GM18499 (cell line): ENCODE data around the gene COL8A1.

Experiments
- ATAC-seq: cut with Tn5 transposase; IDR thresholded peaks from one replicate; pipeline ENCODE4 v1.9.1; 2021; ENCODE audit warnings: moderate number of reproducible peaks; ENCODE audit not compliant: insufficient read depth, unreplicated experiment

COL8A1 gene

DNA sequence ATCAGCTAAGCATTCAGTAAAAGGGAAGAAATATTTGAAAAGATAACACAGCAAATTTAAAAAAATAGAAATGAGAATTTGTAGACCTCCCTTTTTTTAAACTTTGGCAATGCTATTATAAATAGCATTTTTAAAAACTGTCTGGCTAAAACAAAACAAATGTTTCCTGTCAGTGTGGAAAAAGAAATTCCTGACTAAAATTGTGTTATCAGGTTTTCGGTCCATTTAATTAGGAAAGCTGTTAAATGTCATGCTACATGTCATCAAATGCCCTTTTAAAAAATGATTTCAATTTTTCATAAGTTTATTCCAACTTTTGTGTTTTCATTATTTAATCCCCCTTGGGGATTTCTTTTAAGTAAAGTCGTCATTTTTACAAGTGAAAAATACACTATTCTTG lies 29.6 kb downstream of the COL8A1 start:
- no peak for ATAC-seq

DNA sequence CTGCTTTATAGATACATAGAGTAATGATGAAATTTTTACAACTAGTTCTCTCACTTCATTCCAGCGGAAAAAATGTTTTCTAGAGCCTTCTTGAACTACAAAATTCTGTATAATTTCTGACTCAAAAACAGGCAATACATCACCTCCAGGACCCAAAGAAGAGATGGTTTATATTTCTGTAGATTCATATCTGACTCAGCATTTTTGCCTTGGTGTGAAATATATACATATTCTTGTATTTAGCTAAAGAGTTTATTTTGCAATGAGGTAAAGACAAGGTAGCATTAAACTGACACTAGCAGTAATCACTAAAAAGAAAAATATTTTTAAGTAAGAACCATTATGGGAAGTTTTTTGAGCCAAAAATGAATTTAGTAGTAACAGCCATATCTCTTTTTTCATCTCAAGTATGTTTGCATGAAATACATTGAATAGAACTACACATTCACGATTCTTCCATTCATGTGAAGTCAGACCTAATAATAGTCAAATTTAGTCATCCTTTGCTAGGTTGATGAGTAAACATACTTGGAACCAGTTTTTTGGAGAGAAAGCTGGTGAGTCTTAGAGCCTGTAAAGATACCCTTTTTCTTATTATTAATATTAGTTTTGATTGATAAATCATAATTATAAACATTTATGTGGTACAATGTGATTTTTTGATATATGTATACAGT lies 31.6 kb downstream of the COL8A1 start:
- no peak for ATAC-seq

DNA sequence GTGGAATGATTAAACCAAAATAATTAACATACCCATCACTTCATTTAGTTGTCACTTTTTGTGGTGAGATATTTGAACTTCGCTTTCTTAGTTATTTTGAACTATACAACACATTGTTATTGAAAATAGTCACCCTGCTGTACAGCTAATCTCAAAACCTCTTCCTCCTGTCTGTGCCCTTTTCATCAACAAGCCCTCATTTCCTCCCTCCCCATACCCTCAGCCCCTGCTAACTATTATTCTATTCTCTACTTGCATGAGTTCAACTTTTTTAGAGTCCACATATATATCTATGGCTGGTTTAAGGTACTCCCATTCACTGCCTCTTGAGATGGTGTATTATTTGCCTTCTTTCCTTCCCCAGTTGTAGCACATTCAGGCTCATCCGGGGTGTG lies 32.2 kb downstream of the COL8A1 start:
- no peak for ATAC-seq

DNA sequence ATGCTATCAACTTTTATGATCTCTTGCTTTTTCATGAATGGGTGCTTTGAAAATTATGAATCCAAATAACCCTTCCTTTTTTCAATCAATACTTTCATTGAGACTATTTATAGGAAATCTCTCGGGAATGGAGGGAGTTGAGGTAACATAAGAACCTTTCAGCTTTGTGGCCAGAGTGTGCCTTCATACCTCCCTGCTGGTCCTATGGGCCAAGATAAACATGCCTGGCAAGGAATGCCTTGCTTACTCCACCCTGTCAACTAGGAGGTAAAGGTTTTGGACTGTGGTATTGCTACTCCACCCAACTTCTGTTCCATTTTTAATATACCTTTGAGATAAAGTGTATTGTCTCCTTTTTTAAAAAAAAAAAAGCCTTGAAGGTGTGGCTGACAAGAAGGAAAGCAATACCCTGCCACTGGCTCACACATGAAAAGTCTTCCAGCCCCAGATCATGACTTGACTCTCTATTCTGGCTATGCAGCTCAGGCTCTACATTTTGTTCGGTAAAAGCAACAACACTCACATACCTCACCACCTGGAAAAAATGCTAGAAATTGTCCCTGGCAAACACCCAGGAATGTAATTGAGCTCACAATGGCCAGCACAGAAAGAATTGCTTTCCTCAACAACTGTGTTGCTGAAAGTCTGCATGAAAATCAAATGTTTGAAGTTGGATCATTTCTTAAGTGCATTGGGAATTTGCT lies 35.8 kb downstream of the COL8A1 start:
- ATAC-seq = no peak

DNA sequence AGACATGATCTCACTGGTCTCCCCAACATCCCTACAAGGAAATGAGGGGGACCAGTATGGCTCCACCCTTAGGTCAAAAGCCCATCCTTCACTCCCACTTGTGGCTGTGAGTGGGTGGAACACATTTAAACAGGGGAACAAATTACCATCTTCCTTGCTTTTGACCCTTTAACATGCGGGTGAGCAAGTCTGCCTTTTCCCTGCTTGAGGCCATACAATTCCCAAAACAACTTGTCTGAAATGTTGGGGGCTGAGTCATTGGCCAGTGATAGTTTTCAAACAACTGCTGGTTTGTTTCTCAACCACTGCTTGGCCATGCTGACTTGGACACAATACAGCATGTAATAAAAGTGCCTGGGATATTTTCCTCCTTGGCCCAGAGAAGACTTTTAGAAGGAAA lies 39.6 kb downstream of the COL8A1 start:
- no peak for ATAC-seq

DNA sequence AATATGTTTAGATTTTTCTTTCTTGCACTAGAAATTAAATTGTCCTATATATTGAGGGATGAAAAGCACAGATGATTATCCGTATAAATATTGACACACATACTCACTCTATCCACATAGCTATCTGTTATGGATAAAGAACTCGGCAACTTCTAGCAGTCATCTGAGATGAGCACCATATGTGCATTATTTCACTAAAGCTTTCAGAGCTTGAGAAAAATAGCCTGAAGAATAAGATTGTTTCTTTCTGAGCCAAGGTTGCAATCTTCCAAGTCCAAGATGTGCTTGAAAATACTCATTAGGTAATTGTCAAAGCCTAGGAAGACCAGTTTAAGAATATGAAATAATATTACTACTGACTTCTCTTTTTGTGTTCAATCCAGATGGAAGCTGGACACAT lies 40.5 kb downstream of the COL8A1 start:
- ATAC-seq = no peak

DNA sequence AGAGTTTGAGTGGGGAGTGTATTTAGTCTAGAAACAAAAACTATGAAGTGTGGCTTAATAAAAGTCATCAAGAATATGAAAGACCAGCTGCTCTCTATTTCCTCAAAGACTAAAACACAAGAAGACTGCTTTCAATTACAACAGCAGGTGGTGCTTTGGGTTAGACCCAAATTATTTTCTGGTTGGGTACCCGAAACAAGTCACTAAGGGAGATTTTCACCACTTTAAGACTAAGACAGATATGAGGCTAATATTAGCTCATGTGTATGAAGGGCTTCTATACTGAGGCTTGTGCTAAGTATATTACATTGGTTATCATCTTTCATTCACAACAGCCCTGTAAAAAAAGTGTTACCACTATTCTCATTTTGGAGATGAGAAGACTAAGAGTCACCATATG lies 43.1 kb downstream of the COL8A1 start:
- ATAC-seq = no peak

DNA sequence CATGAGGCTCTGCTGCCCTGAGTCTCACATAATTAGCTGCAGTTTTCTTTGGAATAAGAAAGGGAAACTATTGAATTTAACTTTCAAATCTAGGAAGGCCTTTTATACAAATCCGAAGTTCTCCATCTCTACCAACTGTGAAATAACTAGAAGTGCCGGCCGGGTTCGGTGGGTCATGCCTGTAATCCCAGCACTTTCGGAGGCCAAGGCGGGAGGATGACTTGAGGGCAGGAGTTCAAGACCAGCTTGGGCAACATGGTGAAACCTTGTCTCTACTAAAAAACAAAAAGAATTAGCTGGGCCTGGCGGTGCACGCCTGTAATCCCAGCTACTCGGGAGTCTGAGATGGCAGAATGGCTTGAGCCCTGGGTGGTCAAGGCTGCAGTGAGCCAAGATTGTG lies 43.6 kb downstream of the COL8A1 start:
- ATAC-seq = no peak

DNA sequence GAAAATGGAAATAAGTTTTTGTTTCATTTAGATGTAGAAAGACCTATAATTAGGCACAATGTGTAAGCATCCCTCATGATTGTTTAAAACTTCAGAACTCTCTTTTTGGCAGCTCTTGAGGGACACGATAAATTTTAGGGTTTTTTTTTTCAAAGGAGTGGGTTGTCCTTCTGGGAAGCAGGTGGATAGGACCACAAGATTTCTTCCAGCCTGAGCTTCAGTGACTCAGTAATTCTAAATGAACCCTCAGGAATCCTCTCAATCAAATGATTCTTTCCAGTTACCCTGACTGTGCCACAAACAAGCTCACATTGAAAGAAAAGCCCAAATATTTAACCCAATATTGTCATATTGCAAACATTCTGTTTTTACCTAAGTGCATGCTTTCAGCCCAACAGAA lies 45.1 kb downstream of the COL8A1 start:
- no peak for ATAC-seq

DNA sequence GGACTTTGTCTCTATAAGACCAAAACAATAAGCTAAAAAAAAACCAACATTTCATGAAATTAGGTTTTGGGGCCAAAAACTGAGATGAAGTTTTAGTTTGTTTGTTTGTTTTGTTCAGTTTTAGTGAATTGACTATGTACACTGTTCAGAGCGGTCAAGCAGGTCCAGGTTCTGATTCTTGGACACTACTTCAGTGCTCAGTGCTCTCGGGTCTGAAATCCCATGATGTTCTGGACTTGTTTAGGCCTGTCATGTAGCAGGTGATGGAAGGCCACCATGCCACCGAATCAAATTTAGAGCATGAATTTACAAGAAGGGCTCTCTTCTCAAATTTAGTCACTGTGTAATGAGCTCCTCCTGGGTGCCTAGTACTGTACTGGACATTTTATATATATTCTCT lies 45.5 kb downstream of the COL8A1 start:
- no peak for ATAC-seq

DNA sequence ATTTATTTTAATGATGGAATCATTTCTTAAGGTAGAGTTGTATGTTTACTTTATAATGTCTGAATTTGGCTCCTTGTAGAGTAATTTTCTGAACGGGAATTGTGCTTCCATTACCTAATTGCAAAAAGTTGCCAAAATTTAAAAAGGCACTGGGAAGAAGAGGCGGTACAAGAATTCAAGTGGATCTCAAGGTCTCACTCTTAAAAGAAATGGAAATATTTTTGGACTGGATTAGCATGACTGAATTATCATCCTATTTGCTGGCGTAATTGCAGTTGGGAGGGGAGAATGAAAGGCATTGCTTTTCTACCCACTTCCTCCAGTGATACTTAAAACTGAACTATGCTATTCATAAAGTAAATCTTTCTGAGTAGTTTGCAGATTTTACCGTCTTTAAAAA lies 46.2 kb downstream of the COL8A1 start:
- ATAC-seq = no peak

DNA sequence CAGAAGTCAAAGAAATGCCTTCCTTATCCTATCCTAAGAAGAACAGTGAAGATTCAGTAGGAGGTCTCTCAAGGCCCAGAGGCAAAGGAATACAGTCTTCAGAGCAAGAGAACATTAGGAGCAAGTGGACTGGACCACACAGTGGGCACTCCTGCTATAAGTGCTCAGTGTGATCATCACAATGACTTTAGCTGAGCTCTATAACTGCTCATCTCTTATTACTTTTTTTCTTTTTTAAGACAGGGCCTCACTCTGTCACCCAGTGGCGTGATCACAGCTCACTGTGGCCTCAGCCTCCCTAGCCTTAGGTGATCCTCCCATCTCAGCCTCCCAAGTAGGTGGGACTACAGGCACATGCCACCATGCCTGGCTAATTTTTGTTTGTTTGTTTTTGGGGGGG lies 48.1 kb downstream of the COL8A1 start:
- ATAC-seq = no peak

DNA sequence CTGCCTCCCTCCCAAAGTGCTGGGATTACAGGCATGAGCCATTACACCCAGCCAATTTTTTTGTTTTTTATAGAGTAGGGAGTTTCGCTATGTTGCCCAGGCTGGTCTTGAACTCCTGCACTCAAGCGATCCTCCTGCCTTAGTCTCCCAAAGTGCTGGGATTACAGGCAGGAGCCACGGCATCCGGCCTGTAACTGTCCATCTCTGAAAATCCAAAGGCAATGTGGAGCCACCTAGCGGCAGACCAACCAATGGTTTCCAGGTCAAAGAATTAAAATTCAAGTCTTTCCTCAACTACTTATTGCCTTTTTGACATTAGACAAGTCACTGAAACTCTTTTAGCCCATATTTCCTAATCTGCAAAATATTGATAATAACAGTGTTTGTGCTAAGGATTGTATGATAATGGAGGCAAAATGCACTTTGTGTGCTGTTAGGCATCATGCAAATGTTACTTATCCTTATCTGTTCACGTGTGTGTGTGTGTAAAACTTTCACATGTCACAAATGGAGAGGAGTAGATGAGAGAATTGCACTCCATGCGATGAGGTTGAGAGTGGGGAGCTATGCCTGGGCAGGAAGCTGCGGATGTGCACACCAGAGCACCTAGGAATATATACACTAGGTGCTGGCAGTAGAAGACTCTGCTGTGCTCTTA lies 48.7 kb downstream of the COL8A1 start:
- ATAC-seq = no peak

DNA sequence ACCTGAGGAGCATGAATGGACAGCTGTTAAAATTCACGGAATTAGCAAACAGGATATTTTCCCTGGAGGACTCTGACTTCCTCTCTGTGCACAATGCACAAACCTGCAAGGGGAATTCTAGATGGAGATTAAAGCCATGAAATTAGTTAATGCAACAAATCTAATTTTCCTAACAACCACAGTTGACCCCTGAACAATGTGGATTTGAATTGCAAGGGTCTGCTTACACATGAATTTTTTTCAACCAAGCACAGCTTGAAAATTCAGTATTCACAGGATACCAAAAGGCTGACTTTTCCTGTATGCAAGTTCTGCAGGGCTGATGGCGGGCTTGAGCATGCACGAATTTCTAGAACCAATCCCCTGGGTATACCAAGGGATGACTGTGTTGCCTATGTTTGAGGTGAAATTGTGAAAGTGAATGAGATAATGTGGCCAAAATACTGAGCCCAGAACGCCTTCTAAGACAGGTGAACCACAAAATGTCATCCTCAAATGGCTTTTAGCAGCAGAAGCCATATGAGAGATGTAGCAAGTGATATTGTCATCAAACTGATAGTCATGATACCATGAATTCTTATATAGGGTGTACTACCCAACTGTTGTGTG lies 52.5 kb downstream of the COL8A1 start:
- ATAC-seq = no peak

DNA sequence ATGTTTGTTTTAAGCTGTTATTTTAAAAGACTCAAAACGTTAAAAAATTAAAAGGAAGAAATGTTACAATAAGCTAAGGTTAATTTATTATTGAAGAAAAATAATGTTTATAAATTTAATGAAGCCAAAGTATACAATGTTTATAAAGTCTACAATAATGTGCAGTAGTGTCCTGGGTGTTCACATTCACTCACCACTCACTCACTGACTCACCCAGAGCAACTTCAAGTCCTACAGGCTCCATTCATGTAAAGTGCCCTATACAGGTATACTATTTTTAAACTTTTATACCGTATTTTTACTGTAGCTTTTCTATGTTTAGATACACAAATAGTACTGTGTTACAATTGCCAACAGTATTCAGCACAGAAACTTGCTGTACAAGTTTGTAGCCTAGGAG lies 55.2 kb downstream of the COL8A1 start:
- no peak for ATAC-seq

DNA sequence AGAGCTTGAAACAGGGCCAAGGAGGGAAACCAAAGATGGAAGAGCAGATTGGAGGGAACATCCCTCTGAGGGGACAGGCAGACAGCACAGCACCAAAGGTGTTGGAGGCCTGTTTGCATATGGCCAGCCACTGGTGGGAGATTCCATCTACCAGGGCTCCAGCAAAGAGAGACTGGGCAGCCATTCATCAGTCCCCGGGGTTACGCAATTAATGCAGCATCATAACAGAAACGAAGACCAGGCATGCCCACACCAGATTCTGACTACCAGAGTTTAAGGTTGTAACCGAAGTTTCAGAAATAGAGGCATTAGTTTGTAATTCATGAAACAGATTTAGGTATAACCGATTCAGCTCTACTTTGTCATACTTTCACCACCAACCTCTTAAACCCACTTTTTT lies 58.1 kb downstream of the COL8A1 start:
- no peak for ATAC-seq

DNA sequence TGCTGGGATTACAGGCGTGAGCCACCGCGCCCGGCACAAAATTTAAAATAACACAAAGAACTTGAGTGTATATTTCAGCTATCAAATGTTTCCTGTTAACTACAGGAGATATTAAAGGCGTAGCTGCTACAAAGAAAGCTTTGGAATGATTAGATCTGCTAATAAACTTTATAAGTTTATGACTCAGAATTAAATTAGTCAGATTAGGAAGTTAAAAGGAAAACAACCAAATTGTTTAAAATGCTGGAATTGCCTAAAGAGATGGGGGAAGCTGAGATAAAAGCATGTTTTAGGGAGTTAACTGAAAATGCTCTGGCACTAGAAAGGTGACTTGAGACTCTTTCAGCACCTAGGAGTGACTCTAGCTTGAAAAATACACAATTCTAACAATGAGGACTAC lies 58.9 kb downstream of the COL8A1 start:
- ATAC-seq = no peak

DNA sequence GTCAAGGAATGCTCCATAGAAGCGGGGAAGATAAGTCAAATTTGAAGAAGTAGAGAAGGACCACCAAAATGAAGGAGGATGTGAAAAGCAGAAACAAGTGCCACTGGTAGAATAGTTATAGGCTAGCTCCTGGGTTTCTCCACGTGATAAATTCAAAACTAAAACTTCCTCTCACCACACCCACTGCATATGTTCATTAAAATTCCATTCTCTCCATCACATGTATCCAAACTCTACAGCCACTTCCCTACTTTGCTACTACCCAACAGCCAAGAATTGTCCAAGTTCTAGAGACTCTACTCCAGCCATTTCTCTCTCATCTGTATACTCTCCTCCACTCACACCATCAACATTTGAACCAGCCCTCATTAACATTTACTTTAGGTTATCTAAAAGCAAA lies 60.5 kb downstream of the COL8A1 start:
- no peak for ATAC-seq

DNA sequence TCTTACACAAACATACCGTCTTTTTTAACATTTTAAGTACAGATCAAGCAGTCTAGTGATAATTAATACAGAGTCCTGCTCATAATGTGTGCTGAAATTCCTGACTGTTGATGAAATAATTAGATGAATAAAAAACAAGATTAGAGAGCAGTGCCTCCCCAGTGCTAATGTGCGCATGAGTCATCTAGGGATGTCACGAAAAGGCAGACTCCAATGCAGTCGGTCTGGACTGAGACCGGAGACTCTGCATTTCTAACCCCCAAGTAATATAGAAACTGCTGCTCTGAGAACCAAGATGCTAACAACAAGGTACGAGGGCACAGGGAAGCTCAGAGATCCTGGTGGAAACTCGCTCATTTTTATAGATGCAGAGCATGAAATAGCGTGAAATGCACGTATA lies 61.4 kb downstream of the COL8A1 start:
- no peak for ATAC-seq

DNA sequence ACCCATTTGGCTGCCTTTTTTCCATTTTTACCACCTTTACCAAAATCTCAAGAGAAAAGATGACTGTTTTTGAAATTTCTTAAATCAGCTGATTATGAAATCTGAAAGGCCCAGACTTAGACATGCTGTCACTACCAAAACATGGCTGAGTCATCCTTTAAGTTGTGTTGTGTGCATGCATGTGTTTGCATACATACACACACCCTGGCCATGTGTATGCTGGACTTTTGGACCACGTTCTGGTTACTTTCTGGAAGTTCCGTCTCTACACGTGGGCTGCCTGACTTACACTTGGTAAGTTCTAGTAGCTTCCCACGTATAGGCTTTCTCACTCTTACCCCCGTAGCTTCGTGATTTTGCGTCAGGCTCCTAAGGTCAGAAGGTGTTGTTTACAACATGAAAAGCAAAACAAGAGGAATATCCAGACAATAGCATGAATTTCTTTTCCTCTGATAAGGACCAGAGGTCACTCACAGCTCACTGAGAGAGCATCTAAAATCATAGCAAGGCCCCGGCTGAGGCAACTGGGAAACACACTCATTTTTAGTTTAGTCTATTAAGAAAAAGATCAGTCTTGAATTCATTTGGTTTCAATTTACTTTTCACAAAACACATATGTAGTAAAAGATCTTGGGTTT lies 62.4 kb downstream of the COL8A1 start:
- ATAC-seq = no peak
